K562 (cell line): ENCODE results near the gene SH3BP4. TPM values are rescaled to one million over a fixed set of nuclear protein-coding genes. Genes with fewer than 3 reads are reported as not detected.

ENCODE experiments used
- ATAC-seq: fragments of 200-7000 bp; cut with Tn5 transposase; 3 replicates; pipeline ENCODE4 v1.9.1; 2020; ENCODE audit warnings: moderate library complexity
- BruUV-seq: library from RNA; stranded (reverse); fragments of 400-500 nt; replicated peaks from 2 replicates; lab custom pipeline; 2021; lab: Mats Ljungman, UMichigan
- CTCF ChIA-PET: fragments of 300-600 bp; formaldehyde crosslinking; extraction: SDS; loops from one replicate; lab custom pipeline; 2021; ENCODE audit warnings: low intra/inter-chr PET ratio; lab: Yijun Ruan, JAX
- POLR2A ChIA-PET: fragments of 300-600, 350-650 bp; sonication (Branson Sonifier 250); formaldehyde crosslinking; extraction: SDS; loops from one replicate; lab custom pipeline; 2021; ENCODE audit warnings: antibody characterized with exemption, inconsistent platforms; lab: Yijun Ruan, JAX
- DNase-seq, 4 experiments: peaks; one replicate each; pipeline versions ENCODE4 v3.0.0 to v3.0.0-alpha.2; 2011 to 2018; ENCODE audit warnings: low spot score in 3 of 4, mixed read lengths in 3 of 4; ENCODE audit errors: extremely low read depth in 1 of 4
- FAIRE-seq: peaks from 2 replicates; lab custom pipeline; 2011; peaks lifted over from hg19 to GRCh38; lab: Jason Lieb, UNC
- H2AFZ ChIP-seq: 2 replicates; pipeline ENCODE4 v1.6.0; 2011; ENCODE audit warnings: low read depth, low read length, control low read depth, inconsistent platforms
- H3K27ac ChIP-seq: fragments of 200-600 bp; 3 replicates; pipeline ENCODE4 v1.8.0; 2011; ENCODE audit warnings: low read depth, mild to moderate bottlenecking, control low read depth, inconsistent platforms, low read length, moderate library complexity, mixed read lengths; ENCODE audit errors: extremely low read depth
- H3K27me3 ChIP-seq, 2 experiments: fragments of 300-600 bp in 1 of 2; 2 replicates in 1 of 2; 3 replicates in 1 of 2; pipeline versions ENCODE4 v1.6.0 to v1.8.0; 2011; ENCODE audit warnings: inconsistent platforms in 2 of 2, low read length in 2 of 2, mild to moderate bottlenecking in 1 of 2, mixed read lengths in 1 of 2, moderate library complexity in 1 of 2; ENCODE audit not compliant: control insufficient read depth in 2 of 2, insufficient read depth in 2 of 2
- H3K36me3 ChIP-seq: fragments of 300-600 bp; 3 replicates; pipeline ENCODE4 v1.8.0; 2011; ENCODE audit warnings: mild to moderate bottlenecking, low read length, inconsistent platforms; ENCODE audit not compliant: control insufficient read depth, insufficient read depth
- H3K4me1 ChIP-seq, 2 experiments: fragments of 200-600 bp in 1 of 2; replicated peaks in 1 of 2; 2 replicates in 1 of 2; 3 replicates in 1 of 2; pipeline versions ENCODE4 v1.5.1 to v1.8.0; 2011; ENCODE audit warnings: inconsistent platforms in 2 of 2, low read length in 2 of 2, mild to moderate bottlenecking in 1 of 2, mixed read lengths in 1 of 2, moderate library complexity in 1 of 2; ENCODE audit not compliant: control insufficient read depth in 2 of 2, insufficient read depth in 2 of 2
- H3K4me2 ChIP-seq: 2 replicates; pipeline ENCODE4 v1.6.1; 2011; ENCODE audit warnings: low read length, control low read depth, inconsistent platforms, mixed read lengths; ENCODE audit not compliant: insufficient read depth
- H3K4me3 ChIP-seq: fragments of 200-600 bp; sonication (generic), shearing (Covaris generic); 2 replicates; pipeline ENCODE4 v1.5.1; 2016; ENCODE audit warnings: control low read depth, inconsistent platforms
- H3K79me2 ChIP-seq: fragments of 200-600 bp; 3 replicates; pipeline ENCODE4 v1.8.0; 2011; ENCODE audit warnings: low read length, inconsistent platforms; ENCODE audit not compliant: control insufficient read depth, insufficient read depth
- H3K9ac ChIP-seq, 2 experiments: 2 replicates each; pipeline versions ENCODE4 v1.6.0 to v1.6.1; 2011; ENCODE audit warnings: low read depth in 2 of 2, low read length in 2 of 2, control low read depth in 1 of 2, inconsistent platforms in 1 of 2, mild to moderate bottlenecking in 1 of 2, mixed read lengths in 1 of 2; ENCODE audit not compliant: insufficient read depth in 1 of 2
- H3K9me1 ChIP-seq: one replicate; pipeline ENCODE4 v1.6.0; 2011; ENCODE audit warnings: inconsistent platforms, mild to moderate bottlenecking, low read length, moderate library complexity; ENCODE audit not compliant: control insufficient read depth, insufficient read depth
- H3K9me3 ChIP-seq: replicated peaks from 2 replicates; pipeline ENCODE4 v1.5.1; 2011; ENCODE audit warnings: low read depth, low read length, inconsistent platforms; ENCODE audit not compliant: control insufficient read depth, insufficient read depth
- H4K20me1 ChIP-seq: replicated peaks from 2 replicates; pipeline ENCODE4 v1.6.1; 2011; ENCODE audit warnings: low read length, inconsistent platforms, mixed read lengths; ENCODE audit not compliant: control insufficient read depth, insufficient read depth
- CREM ChIP-seq: IDR thresholded peaks from 2 replicates; pipeline ENCODE4 v1.6.1; 2014; ENCODE audit warnings: antibody characterized with exemption, low read depth
- OTX1 ChIP-seq: fragments of 450-650 bp; formaldehyde crosslinking; IDR thresholded peaks from 2 replicates; pipeline ENCODE4 v1.4.0; 2022; ENCODE audit warnings: mild to moderate bottlenecking
- ZKSCAN3 ChIP-seq: fragments of 250-450 bp; sonication (Bioruptor Pico); IDR thresholded peaks from 2 replicates; pipeline ENCODE4 v1.4.0; 2020
- WGBS: fragments of 100-300 bp; shearing (Covaris generic); methylation state at CpG from one replicate; pipeline ENCODE4 v1.1.6; 2016; ENCODE audit warnings: low coverage, mixed read lengths; ENCODE audit not compliant: insufficient coverage; ENCODE audit errors: missing lambda C conversion rate; 5-methylcytosine and 5-hydroxymethylcytosine counted together
- in situ Hi-C: fragments of 300-500 bp; cut with MboI; formaldehyde crosslinking; loops from 4 replicates; pipeline ENCODE4 v1.15.0; 2018; ENCODE audit warnings: inconsistent platforms, mixed read lengths
- intact Hi-C: fragments of 100-400 bp; cut with micrococcal nuclease; formaldehyde crosslinking; loops from 2 replicates; pipeline ENCODE4 v1.14.2; 2022
- polyA plus RNA-seq, 8 experiments: library from polyadenylated mRNA; depleted of rRNA in 4 of 8; stranded (reverse) in 5 of 8; unstranded in 3 of 8; fragments of >200 nt; fragmentation: Nextera tagmentation in 2 of 8; fragmentation: Illumina TruSeq in 1 of 8; extraction: Ambion mirVana in 2 of 8; extraction: Trizol in 1 of 8; gene quantifications; 2 replicates each; pipeline versions ENCODE4 v1.2.1 to v1.2.3, GENCODE V29; 2011 to 2014; ENCODE audit warnings: inconsistent platforms in 1 of 8, missing spikeins in 1 of 8
- total RNA-seq, 7 experiments: library from RNA; depleted of rRNA in 6 of 7; stranded (reverse); fragments of >200 nt in 6 of 7; fragmentation: Illumina TruSeq in 2 of 7; extraction: Trizol in 2 of 7; gene quantifications; 2 replicates each; pipeline versions ENCODE4 v1.2.1 to v1.2.3, GENCODE V29; 2011 to 2021; ENCODE audit warnings: low replicate concordance in 1 of 7
- TF ChIP-seq, protein P1 (sequence below): fragments of 250-450 bp; sonication (Bioruptor Pico); IDR thresholded peaks from 2 replicates; pipeline ENCODE4 v1.9.0; 2021; ENCODE audit warnings: mild to moderate bottlenecking
- TF ChIP-seq, protein P2 (sequence below): fragments of 450-650 bp; formaldehyde crosslinking; IDR thresholded peaks from 2 replicates; pipeline ENCODE4 v1.4.0; 2020; ENCODE audit warnings: mild to moderate bottlenecking, mixed read lengths

The SH3BP4 gene
- total and polyA plus RNA-seq, 9 of the 15 experiments (the other 6 are each of a cell fraction or from before 2014, with no cell fraction given), result 0.03 to 0.28 (median 0.27) TPM; not detected in 6

DNA sequence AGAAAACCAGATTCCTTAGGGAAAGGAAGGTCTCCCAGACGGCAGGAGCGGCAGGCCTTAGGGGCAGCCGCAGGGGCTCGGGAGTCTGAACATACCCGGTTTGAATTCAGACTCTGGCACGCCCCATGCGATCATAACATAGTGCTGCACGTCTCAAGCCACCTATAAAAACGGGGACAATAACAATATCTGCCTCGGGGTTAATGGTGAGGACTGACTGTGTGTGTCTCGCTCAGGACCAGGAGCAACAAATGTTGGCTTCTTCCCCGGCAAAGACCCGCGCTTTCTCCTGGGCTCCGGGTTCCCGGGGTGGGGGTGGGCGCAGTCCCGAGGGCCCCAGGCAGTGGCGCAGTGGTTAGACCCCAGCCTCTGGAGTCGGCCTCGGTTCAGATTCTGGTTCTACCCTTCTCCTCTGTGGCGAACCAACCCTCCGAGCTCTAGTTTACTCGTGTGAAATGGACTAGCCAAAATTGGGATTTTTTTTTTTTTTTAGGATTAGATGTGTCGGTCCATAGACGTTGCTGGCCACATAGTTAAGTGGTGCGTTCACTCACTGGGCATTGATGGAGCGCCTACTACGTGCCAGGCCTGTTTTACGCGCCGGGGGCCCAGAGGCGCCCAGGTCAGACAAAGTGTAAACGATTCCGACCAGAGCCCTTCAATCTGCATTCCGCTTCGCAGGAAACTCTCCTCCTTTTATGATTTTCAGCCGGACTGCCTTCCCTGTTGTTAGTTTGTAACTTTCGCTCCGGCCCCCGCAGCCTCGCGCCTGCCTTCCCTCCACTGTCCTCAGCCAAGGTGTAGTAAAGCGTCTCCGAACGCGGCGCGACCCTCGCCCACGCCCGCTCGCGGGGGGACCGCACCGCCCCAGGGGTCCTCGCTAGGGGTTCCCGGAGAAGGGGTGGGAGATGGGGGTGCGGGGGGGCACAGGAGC, 820 bp upstream of the SH3BP4 start:
- H3K27ac ChIP-seq, result no peak overlapping the region
- TF ChIP-seq, protein P1, sequence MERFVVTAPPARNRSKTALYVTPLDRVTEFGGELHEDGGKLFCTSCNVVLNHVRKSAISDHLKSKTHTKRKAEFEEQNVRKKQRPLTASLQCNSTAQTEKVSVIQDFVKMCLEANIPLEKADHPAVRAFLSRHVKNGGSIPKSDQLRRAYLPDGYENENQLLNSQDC, result no peak
- TF ChIP-seq OTX1 (no peak), CREM (no peak), ZKSCAN3 (CRISPR knock-in tag) (no peak)
- TF ChIP-seq, protein P2, sequence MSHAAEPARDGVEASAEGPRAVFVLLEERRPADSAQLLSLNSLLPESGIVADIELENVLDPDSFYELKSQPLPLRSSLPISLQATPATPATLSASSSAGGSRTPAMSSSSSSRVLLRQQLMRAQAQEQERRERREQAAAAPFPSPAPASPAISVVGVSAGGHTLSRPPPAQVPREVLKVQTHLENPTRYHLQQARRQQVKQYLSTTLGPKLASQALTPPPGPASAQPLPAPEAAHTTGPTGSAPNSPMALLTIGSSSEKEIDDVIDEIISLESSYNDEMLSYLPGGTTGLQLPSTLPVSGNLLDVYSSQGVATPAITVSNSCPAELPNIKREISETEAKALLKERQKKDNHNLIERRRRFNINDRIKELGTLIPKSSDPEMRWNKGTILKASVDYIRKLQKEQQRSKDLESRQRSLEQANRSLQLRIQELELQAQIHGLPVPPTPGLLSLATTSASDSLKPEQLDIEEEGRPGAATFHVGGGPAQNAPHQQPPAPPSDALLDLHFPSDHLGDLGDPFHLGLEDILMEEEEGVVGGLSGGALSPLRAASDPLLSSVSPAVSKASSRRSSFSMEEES, result no peak
- H3K9me3 ChIP-seq, result no peaks in the 10 kb centered on the region
- ATAC-seq (no peak), DNase-seq (no peak), FAIRE-seq (no peak)
- no peaks in the 10 kb centered on the region for H4K20me1 ChIP-seq
- H3K27me3 ChIP-seq, result peaks cover 0 to 20% of the 10 kb centered on the region in 2 experiments; a peak in 3 of 5 replicates
- no peak overlapping the region for H3K9ac ChIP-seq
- H3K79me2 ChIP-seq, result no peaks in the 10 kb centered on the region
- WGBS, result 37% methylated on average over 31 of the region's 59 CpGs
- H2AFZ ChIP-seq, result no peak overlapping the region
- no TSS peak for BruUV-seq
- intact Hi-C loops, result no loop called here
- ChIA-PET POLR2A (no interaction called here), CTCF (no interaction called here)
- in situ Hi-C loops, result no loop called here
- no peaks in the 10 kb centered on the region for H3K36me3 ChIP-seq
- no peaks in the 10 kb centered on the region for H3K4me1 ChIP-seq
- H3K9me1 ChIP-seq, result no peaks in the 10 kb centered on the region
- H3K4me2 ChIP-seq, result no peak overlapping the region
- no peak overlapping the region for H3K4me3 ChIP-seq
